Endothelial cell of umbilical vein (primary cell): Measurements from ENCODE around the gene TMEM38A. TPM values are rescaled to one million over a fixed set of nuclear protein-coding genes. Genes with fewer than 3 reads are reported as not detected.

Experiments
- BruUV-seq: library from RNA; stranded (reverse); fragments of 400-500 nt; replicated peaks from 2 replicates; lab custom pipeline; 2021; lab: Mats Ljungman, UMichigan
- CTCF ChIA-PET: fragments of 300-600, 350-600 bp; sonication (Branson Sonifier 250); formaldehyde crosslinking; loops from one replicate; lab custom pipeline; 2021; ENCODE audit warnings: antibody characterized with exemption, inconsistent platforms; lab: Charles Lee
- POLR2A ChIA-PET: fragments of 300-600, 350-600 bp; sonication (Branson Sonifier 250); formaldehyde crosslinking; loops from one replicate; lab custom pipeline; 2021; ENCODE audit warnings: antibody characterized with exemption, inconsistent platforms; lab: Charles Lee
- DNase-seq: peaks from one replicate; pipeline ENCODE4 v3.0.0-alpha.2; 2011; ENCODE audit warnings: low read depth, low spot score
- FAIRE-seq: peaks from 2 replicates; lab custom pipeline; 2011; peaks lifted over from hg19 to GRCh38; lab: Jason Lieb, UNC
- H2AFZ ChIP-seq: 2 replicates; pipeline ENCODE4 v1.6.0; 2012; ENCODE audit warnings: low read depth, low read length, control low read depth, inconsistent platforms
- H3K27ac ChIP-seq: 2 replicates; pipeline ENCODE4 v1.5.1; 2011; ENCODE audit warnings: low read depth, mild to moderate bottlenecking, control low read depth, low read length, moderate library complexity; ENCODE audit not compliant: insufficient read depth
- H3K27me3 ChIP-seq, 2 experiments: 2 replicates each; pipeline versions ENCODE4 v1.6.0 to v1.6.1; 2011; ENCODE audit warnings: low read length in 2 of 2, mixed read lengths in 1 of 2; ENCODE audit not compliant: control insufficient read depth in 2 of 2, insufficient read depth in 2 of 2
- H3K36me3 ChIP-seq, 2 experiments: 2 replicates in 1 of 2; 3 replicates in 1 of 2; pipeline ENCODE4 v1.5.1; 2011; ENCODE audit warnings: low read length in 2 of 2, mild to moderate bottlenecking in 1 of 2, moderate library complexity in 1 of 2; ENCODE audit not compliant: control insufficient read depth in 2 of 2, insufficient read depth in 2 of 2; ENCODE audit errors: extremely low read depth in 1 of 2
- H3K4me1 ChIP-seq: 3 replicates; pipeline ENCODE4 v1.5.1; 2011; ENCODE audit warnings: mild to moderate bottlenecking, low read length; ENCODE audit not compliant: control insufficient read depth, insufficient read depth; ENCODE audit errors: extremely low read depth
- H3K4me2 ChIP-seq: 2 replicates; pipeline ENCODE4 v1.6.1; 2011; ENCODE audit warnings: low read length, control low read depth, mixed read lengths; ENCODE audit not compliant: insufficient read depth
- H3K4me3 ChIP-seq, 3 experiments: fragments of 200-600 bp in 1 of 3; sonication (generic), shearing (Covaris generic) in 1 of 3; replicated peaks in 1 of 3; 2 replicates each; pipeline ENCODE4 v1.5.1; 2011 to 2016; ENCODE audit warnings: control low read depth in 3 of 3, low read length in 3 of 3, mild to moderate bottlenecking in 2 of 3, inconsistent platforms in 1 of 3, low read depth in 1 of 3, moderate library complexity in 1 of 3; ENCODE audit not compliant: insufficient read depth in 1 of 3
- H3K79me2 ChIP-seq: 2 replicates; pipeline ENCODE4 v1.6.0; 2012; ENCODE audit warnings: low read length, inconsistent platforms; ENCODE audit not compliant: control insufficient read depth, insufficient read depth
- H3K9ac ChIP-seq: replicated peaks from 2 replicates; pipeline ENCODE3; 2011; ENCODE audit warnings: low read length, control low read depth; ENCODE audit not compliant: insufficient read depth; ENCODE audit errors: extremely low read depth
- H3K9me1 ChIP-seq: replicated peaks from 3 replicates; pipeline ENCODE4 v1.6.0; 2011; ENCODE audit warnings: mild to moderate bottlenecking, low read length; ENCODE audit not compliant: control insufficient read depth, insufficient read depth; ENCODE audit errors: extremely low read depth
- H3K9me3 ChIP-seq: replicated peaks from 2 replicates; pipeline ENCODE4 v1.5.1; 2012; ENCODE audit warnings: low read length, inconsistent platforms; ENCODE audit not compliant: control insufficient read depth, insufficient read depth
- H4K20me1 ChIP-seq: replicated peaks from 2 replicates; pipeline ENCODE3; 2011; ENCODE audit warnings: mild to moderate bottlenecking, low read length; ENCODE audit not compliant: control insufficient read depth, insufficient read depth; ENCODE audit errors: extremely low read depth
- EZH2 ChIP-seq: IDR thresholded peaks from 2 replicates; pipeline ENCODE4 v1.6.1; 2012; ENCODE audit warnings: borderline replicate concordance, low read depth, mild to moderate bottlenecking, moderate library complexity, low read length, inconsistent platforms; ENCODE audit not compliant: severe bottlenecking
- FOS ChIP-seq: IDR thresholded peaks from 2 replicates; pipeline ENCODE4 v1.6.1; 2011; ENCODE audit warnings: mild to moderate bottlenecking, low read length, moderate library complexity, borderline replicate concordance; ENCODE audit not compliant: insufficient read depth
- GATA2 ChIP-seq: IDR thresholded peaks from 2 replicates; pipeline ENCODE4 v1.7.0; 2011; ENCODE audit warnings: low read depth, mild to moderate bottlenecking, moderate library complexity, mixed read lengths, low read length; ENCODE audit not compliant: insufficient read length, insufficient read depth
- JUN ChIP-seq: IDR thresholded peaks from 2 replicates; pipeline ENCODE4 v1.6.1; 2011; ENCODE audit warnings: borderline replicate concordance, low read depth; ENCODE audit not compliant: insufficient read length, insufficient read depth
- MYC ChIP-seq: IDR thresholded peaks from one replicate; pipeline ENCODE4 v1.6.1; 2011; ENCODE audit warnings: mild to moderate bottlenecking, low read depth, low read length
- POLR2A ChIP-seq: IDR thresholded peaks from 2 replicates; pipeline ENCODE4 v1.6.1; 2012; ENCODE audit warnings: low read depth, mild to moderate bottlenecking, control low read depth, low read length
- POLR2AphosphoS5 ChIP-seq: IDR thresholded peaks from 2 replicates; pipeline ENCODE4 v1.6.1; 2012; ENCODE audit warnings: low read depth, mild to moderate bottlenecking, control low read depth, low read length, moderate library complexity; ENCODE audit not compliant: insufficient read depth
- dilution Hi-C: fragments of 300-500 bp; cut with MboI; formaldehyde crosslinking; loops from one replicate; pipeline ENCODE4 v1.15.0; 2019; ENCODE audit warnings: low sequenced_read_pairs; ENCODE audit not compliant: extremely low pct_ligation_motif_present
- intact Hi-C: fragments of 100-400 bp; cut with micrococcal nuclease; formaldehyde crosslinking; loops from one replicate; pipeline ENCODE4 v1.10.0; 2022
- polyA plus RNA-seq, 4 experiments: library from polyadenylated mRNA; depleted of rRNA in 3 of 4; stranded (reverse) in 3 of 4; unstranded in 1 of 4; fragments of >200 nt; gene quantifications; 2 replicates each; pipeline versions ENCODE4 v1.2.1 to v1.2.3, GENCODE V29; 2011 to 2012; ENCODE audit warnings: missing spikeins in 1 of 4
- total RNA-seq: library from RNA; stranded (reverse); gene quantifications from 2 replicates; pipeline ENCODE4 v1.2.3, GENCODE V29; 2021
- TF ChIP-seq, protein P1 (sequence below): IDR thresholded peaks from 2 replicates; pipeline ENCODE4 v1.6.1; 2011; ENCODE audit not compliant: insufficient read depth, insufficient read length
- TF ChIP-seq, protein P2 (sequence below), 2 donors: IDR thresholded peaks; 1 replicate in 1 of 2; 2 replicates in 1 of 2; pipeline ENCODE4 v1.5.1; 2011; ENCODE audit warnings: low read length in 2 of 2, mild to moderate bottlenecking in 2 of 2, moderate library complexity in 2 of 2, control low read depth in 1 of 2, inconsistent platforms in 1 of 2, low read depth in 1 of 2; ENCODE audit not compliant: insufficient read depth in 1 of 2; ENCODE audit errors: extremely low read depth in 1 of 2

TMEM38A gene
- total and polyA plus RNA-seq, 2 donors (not counting 3 experiments of a cell fraction or from before 2014, with no cell fraction given): 1.6 TPM

DNA sequence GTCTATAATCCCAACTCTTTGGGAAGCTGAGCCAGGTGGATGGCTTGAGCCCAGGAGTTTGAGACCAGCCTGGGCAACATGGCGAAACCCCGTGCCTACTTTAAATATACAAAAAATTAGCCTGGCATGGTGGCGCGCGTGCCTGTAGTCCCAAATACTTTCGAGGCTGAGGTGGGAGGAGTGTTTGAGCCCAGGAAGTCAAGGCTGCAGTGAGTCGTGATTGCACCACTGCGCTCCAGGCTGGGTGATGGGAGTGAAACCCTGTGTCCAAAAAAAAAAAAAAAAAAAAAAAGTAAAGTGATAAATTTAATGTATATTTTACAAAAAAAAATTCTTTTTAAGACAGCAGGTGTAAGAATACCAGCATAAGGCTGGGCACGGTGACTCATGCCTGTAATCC, 17.6 kb downstream of the TMEM38A start:
- Histone ChIP-seq H3K79me2 (no peaks in the 10 kb centered on the region), H3K4me1 (no peaks in the 10 kb centered on the region), H3K27ac (no peak overlapping the region), H4K20me1 (no peaks in the 10 kb centered on the region), H3K27me3 (no peaks in the 10 kb centered on the region), H3K9ac (no peak overlapping the region), H3K9me1 (no peaks in the 10 kb centered on the region), H3K9me3 (no peaks in the 10 kb centered on the region), H3K4me3 (no peak overlapping the region), H3K36me3 (no peaks in the 10 kb centered on the region), H3K4me2 (no peak overlapping the region), H2AFZ (no peak overlapping the region)
- ChIA-PET POLR2A (no interaction called here), CTCF (interaction anchor here (0.6 kb wide), 1 partner anchor 17 kb away, joined by 3 read pairs; no protein-coding TSS in a partner anchor)
- TF ChIP-seq POLR2AphosphoS5: no peak
- no peak for TF ChIP-seq GATA2
- TF ChIP-seq EZH2: no peak
- no peak for TF ChIP-seq FOS
- TF ChIP-seq, protein P1, sequence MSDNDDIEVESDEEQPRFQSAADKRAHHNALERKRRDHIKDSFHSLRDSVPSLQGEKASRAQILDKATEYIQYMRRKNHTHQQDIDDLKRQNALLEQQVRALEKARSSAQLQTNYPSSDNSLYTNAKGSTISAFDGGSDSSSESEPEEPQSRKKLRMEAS: no peak
- dilution Hi-C loops (no loop called here), intact Hi-C loops (no loop called here)
- no peak for DNase-seq
- no peak for FAIRE-seq
- BruUV-seq: no TSS peak

DNA sequence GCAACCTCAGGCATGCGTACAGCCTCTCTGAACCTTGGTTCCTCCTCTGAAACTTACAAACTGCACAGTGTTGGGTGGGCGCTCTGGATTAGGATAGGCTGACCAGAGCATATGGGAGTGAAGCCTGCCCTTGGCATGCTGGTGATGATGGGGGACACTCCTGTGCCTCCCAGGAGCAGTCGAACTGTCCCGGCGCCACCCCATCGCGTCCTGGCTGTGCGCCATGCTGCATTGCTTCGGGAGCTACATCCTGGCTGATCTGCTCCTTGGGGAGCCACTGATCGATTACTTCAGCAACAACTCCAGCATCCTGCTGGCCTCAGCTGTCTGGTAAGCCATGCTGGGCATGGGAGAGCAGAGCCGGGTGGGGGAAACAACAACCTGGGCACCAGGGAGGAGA, 18.9 kb downstream of the TMEM38A start:
- FAIRE-seq: no peak
- Histone ChIP-seq H2AFZ (no peak overlapping the region), H3K79me2 (no peaks in the 10 kb centered on the region), H3K36me3 (no peaks in the 10 kb centered on the region), H3K27ac (no peak overlapping the region), H3K4me1 (no peaks in the 10 kb centered on the region), H3K9me3 (no peaks in the 10 kb centered on the region), H3K9me1 (no peaks in the 10 kb centered on the region), H3K4me2 (no peak overlapping the region), H3K4me3 (no peak overlapping the region), H3K27me3 (no peaks in the 10 kb centered on the region), H4K20me1 (no peaks in the 10 kb centered on the region), H3K9ac (no peak overlapping the region)
- no TSS peak for BruUV-seq
- intact Hi-C loops (no loop called here), dilution Hi-C loops (no loop called here)
- no peak for DNase-seq
- ChIA-PET CTCF (no interaction called here), POLR2A (no interaction called here)
- no peak for TF ChIP-seq POLR2A
- TF ChIP-seq GATA2: no peak
- TF ChIP-seq, protein P1: no peak
- no peak for TF ChIP-seq POLR2AphosphoS5
- TF ChIP-seq FOS: no peak
- no peak for TF ChIP-seq JUN
- no peak for TF ChIP-seq EZH2
- no peak for TF ChIP-seq MYC
- TF ChIP-seq, protein P2, sequence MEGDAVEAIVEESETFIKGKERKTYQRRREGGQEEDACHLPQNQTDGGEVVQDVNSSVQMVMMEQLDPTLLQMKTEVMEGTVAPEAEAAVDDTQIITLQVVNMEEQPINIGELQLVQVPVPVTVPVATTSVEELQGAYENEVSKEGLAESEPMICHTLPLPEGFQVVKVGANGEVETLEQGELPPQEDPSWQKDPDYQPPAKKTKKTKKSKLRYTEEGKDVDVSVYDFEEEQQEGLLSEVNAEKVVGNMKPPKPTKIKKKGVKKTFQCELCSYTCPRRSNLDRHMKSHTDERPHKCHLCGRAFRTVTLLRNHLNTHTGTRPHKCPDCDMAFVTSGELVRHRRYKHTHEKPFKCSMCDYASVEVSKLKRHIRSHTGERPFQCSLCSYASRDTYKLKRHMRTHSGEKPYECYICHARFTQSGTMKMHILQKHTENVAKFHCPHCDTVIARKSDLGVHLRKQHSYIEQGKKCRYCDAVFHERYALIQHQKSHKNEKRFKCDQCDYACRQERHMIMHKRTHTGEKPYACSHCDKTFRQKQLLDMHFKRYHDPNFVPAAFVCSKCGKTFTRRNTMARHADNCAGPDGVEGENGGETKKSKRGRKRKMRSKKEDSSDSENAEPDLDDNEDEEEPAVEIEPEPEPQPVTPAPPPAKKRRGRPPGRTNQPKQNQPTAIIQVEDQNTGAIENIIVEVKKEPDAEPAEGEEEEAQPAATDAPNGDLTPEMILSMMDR (IDR thresholded peaks at IDR 0.05; ENCODE audit: extremely low read depth in 1 of 2, insufficient read depth in 1 of 2, low read depth in 1 of 2, low read length in 2 of 2): no peak
